ENCODE measurements around the gene ZNF316. TPM values are rescaled to one million over a fixed set of nuclear protein-coding genes. Genes with fewer than 3 reads are reported as not detected.

Gene ZNF316
- total RNA-seq, 2 donors from 2014 or later, result 54.4 to 64.6 TPM

DNA sequence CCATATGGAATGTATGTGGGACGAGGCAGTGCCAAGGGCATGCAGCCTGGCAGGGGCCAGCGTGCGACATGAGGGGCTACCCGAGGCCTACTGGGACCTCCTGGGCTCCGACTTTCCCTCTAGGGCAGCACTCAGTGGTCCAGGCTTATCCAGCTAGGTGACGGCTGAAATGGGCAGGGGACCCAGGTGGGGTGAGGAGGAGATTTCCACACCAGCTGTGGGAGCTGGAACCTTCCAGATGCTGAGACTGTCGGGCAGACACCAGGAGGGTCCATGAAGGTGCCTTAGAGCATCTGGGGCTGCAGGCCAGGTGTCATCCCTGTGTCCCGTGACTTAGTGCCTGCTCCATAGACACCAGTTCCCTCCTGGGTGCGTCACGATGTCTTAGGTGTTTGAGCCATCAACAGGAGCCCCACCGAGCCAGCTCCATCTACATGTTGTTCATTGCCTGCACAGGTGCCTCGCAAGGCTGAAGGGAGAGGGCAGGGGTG lies 13.4 kb downstream of the ZNF316 start:
- Histone ChIP-seq H3K4me3 (no peak overlapping the region), H3K27me3 (replicated peaks; ENCODE audit: insufficient read depth) (no peaks in the 10 kb centered on the region), H3K9me3 (no peaks in the 10 kb centered on the region), H3K27ac (no peak overlapping the region), H3K4me1 (ENCODE audit: control insufficient read depth in 1 of 2, low read depth in 2 of 2) (no peaks in the 10 kb centered on the region), H3K36me3 (peaks cover 43% of the 10 kb centered on the region)
- TF ChIP-seq, protein P1, sequence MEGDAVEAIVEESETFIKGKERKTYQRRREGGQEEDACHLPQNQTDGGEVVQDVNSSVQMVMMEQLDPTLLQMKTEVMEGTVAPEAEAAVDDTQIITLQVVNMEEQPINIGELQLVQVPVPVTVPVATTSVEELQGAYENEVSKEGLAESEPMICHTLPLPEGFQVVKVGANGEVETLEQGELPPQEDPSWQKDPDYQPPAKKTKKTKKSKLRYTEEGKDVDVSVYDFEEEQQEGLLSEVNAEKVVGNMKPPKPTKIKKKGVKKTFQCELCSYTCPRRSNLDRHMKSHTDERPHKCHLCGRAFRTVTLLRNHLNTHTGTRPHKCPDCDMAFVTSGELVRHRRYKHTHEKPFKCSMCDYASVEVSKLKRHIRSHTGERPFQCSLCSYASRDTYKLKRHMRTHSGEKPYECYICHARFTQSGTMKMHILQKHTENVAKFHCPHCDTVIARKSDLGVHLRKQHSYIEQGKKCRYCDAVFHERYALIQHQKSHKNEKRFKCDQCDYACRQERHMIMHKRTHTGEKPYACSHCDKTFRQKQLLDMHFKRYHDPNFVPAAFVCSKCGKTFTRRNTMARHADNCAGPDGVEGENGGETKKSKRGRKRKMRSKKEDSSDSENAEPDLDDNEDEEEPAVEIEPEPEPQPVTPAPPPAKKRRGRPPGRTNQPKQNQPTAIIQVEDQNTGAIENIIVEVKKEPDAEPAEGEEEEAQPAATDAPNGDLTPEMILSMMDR (IDR thresholded peaks at IDR 0.05), result no peak
- DNase-seq (ENCODE audit: low spot score) (no peak), ATAC-seq (ENCODE audit: insufficient number of reproducible peaks, low FRiP score, low read depth) (no peak)

GRCh38 chr7:6651851-6652445 lies 14.8 kb downstream of the ZNF316 start:
- TF ChIP-seq, protein P1 (IDR thresholded peaks at IDR 0.05), result no peak

DNA sequence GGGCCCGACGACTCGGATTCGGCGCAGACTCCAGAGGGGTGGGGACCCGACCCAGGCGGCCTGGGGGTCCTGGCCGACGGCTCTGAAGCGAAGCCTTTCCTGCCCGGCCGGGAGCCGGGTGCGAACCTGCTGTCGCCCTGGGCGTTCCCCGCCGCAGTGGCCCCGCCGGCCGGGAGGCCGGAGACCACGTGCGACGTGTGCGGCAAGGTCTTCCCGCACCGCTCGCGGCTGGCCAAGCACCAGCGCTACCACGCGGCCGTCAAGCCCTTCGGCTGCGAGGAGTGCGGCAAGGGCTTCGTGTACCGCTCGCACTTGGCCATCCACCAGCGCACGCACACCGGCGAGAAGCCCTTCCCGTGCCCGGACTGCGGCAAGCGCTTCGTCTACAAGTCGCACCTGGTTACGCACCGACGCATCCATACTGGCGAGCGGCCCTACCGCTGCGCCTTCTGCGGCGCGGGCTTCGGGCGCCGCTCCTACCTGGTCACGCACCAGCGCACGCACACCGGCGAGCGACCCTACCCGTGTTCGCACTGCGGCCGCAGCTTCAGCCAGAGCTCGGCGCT lies 15.4 kb downstream of the ZNF316 start:
- H3K4me3 ChIP-seq, result no peak overlapping the region
- no peaks in the 10 kb centered on the region for H3K4me1 ChIP-seq (ENCODE audit: control insufficient read depth in 1 of 2, low read depth in 2 of 2)

More at GRCh38 chr7:6651851-6652445, 14.8 kb downstream of the ZNF316 start:
- no peak overlapping the region for H3K4me3 ChIP-seq
- ATAC-seq (ENCODE audit: insufficient number of reproducible peaks, low FRiP score, low read depth) (no peak), DNase-seq (ENCODE audit: low spot score) (no peak)
- no peaks in the 10 kb centered on the region for H3K9me3 ChIP-seq
- H3K27ac ChIP-seq, result no peak overlapping the region
- peaks cover 39% of the 10 kb centered on the region for H3K36me3 ChIP-seq
- no peaks in the 10 kb centered on the region for H3K4me1 ChIP-seq (ENCODE audit: control insufficient read depth in 1 of 2, low read depth in 2 of 2)
- no peaks in the 10 kb centered on the region for H3K27me3 ChIP-seq (replicated peaks; ENCODE audit: insufficient read depth)

GRCh38 chr7:6653071-6654003 lies 16.2 kb downstream of the ZNF316 start:
- TF ChIP-seq, protein P1 (IDR thresholded peaks at IDR 0.05), result no peak

More for the DNA sequence above, 15.4 kb downstream of the ZNF316 start:
- H3K27ac ChIP-seq, result no peak overlapping the region
- TF ChIP-seq, protein P1 (IDR thresholded peaks at IDR 0.05), result no peak
- H3K36me3 ChIP-seq, result peaks cover 35% of the 10 kb centered on the region
- H3K9me3 ChIP-seq, result no peaks in the 10 kb centered on the region
- H3K27me3 ChIP-seq (replicated peaks; ENCODE audit: insufficient read depth), result no peaks in the 10 kb centered on the region
- no peak for DNase-seq (ENCODE audit: low spot score)
- ATAC-seq (ENCODE audit: insufficient number of reproducible peaks, low FRiP score, low read depth), result no peak

More at GRCh38 chr7:6653071-6654003, 16.2 kb downstream of the ZNF316 start:
- H3K9me3 ChIP-seq, result no peaks in the 10 kb centered on the region
- H3K27ac ChIP-seq, result no peak overlapping the region
- no peak overlapping the region for H3K4me3 ChIP-seq
- DNase-seq (ENCODE audit: low spot score) (no peak), ATAC-seq (ENCODE audit: insufficient number of reproducible peaks, low FRiP score, low read depth) (no peak)
- peaks cover 35% of the 10 kb centered on the region for H3K36me3 ChIP-seq
- H3K27me3 ChIP-seq (replicated peaks; ENCODE audit: insufficient read depth), result no peaks in the 10 kb centered on the region
- no peaks in the 10 kb centered on the region for H3K4me1 ChIP-seq (ENCODE audit: control insufficient read depth in 1 of 2, low read depth in 2 of 2)

All from thoracic aorta (tissue), 2 donors.